GM21367 (cell line): Measurements from ENCODE around the gene ANKRD12.

Source experiments
- ATAC-seq: cut with Tn5 transposase; IDR thresholded peaks from one replicate; pipeline ENCODE4 v1.9.1; 2021; ENCODE audit not compliant: unreplicated experiment

ANKRD12 gene

DNA sequence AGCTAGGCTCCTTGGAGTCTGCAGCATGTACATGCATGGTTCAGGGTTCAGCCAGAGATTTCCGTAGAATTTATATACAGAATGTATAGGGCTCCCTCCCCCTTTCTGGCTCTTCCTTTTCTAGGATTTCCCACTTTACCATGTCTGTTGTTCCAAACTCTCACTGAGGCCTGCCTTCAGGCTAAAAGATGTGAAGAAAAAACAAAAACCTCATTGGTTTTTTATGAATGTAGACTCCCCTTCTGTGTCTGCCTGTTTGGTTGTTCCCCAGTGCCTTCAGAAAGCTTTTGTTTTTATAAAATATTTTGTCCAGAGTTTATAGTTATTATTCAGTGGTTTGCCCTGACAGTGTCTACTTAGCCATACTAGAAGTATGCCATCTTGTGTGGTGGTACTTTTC, 30.5 kb upstream of the ANKRD12 start:
- ATAC-seq: no peak

DNA sequence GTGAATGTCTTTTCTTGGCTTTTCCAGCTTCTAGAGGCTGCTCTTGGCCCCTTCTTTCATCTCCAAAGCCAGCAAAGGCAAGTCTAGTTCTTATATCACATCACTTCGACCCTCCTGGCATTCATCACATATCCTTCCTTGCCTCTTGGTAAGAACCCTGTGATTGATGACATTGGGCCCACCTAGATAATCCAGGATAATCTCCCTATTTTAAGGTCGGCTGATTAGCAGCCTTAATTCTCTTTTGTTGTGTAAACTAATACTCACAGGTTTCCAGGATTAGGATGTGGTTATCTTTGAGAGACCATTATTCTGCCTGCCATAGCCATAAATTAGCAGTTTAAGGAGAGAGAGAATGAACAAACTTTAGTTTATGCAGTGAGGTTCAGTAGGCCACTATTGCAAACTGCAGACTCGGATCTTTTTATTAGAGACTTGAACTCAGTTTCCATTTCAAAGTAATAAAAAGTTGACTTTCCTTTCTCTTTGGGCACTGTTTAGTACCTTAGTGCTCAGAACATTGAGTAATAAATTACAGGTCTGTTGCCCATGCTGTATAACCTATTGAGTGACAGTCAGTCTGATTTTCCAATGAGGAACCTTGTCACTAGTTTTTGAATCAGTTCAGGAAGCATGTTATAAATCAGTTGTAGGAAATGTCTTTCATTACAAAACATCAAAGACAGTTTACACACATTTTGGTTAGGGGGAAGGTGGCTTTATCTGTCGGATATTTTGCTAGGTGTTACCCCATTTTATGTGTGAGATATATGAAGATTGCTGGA, 29.6 kb upstream of the ANKRD12 start:
- ATAC-seq: no peak

DNA sequence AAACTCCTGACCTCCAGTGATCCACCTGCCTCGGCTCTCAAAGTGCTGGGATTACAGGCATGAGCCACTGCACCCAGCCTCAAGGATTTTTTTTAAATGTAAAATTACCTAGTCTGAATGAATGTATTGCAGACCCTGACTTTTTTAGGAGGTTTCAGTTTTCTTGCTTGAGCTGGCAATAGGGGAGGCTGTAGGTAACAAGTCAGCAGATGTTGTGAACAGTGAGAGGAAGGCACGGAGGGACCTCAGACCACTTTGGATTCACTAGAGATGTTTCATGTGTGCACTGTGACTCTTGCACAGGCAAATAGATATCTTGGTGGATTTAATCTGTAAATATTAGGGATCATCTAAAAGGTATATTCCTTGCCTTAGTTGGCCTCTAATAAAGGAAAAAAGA, 27.7 kb upstream of the ANKRD12 start:
- ATAC-seq: no peak

DNA sequence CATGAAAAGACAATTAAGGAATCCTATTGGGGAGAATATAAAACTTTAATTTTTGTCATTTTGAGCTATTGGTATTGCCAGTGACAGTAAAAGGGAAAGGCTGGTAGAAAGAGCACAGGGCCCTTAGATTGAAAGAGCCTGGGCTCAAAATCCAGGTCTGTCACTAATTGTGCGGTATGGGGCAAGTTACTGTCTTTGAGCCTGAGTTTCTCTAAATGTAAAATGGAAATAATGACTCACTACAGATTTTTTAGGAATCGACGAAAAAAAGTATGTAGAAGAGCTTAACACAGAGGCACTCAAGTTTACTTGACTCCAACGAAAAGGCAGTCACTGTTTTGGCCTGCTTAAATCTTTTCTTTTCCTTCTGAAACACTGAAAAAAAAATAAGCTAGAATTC, 27.1 kb upstream of the ANKRD12 start:
- no peak for ATAC-seq

DNA sequence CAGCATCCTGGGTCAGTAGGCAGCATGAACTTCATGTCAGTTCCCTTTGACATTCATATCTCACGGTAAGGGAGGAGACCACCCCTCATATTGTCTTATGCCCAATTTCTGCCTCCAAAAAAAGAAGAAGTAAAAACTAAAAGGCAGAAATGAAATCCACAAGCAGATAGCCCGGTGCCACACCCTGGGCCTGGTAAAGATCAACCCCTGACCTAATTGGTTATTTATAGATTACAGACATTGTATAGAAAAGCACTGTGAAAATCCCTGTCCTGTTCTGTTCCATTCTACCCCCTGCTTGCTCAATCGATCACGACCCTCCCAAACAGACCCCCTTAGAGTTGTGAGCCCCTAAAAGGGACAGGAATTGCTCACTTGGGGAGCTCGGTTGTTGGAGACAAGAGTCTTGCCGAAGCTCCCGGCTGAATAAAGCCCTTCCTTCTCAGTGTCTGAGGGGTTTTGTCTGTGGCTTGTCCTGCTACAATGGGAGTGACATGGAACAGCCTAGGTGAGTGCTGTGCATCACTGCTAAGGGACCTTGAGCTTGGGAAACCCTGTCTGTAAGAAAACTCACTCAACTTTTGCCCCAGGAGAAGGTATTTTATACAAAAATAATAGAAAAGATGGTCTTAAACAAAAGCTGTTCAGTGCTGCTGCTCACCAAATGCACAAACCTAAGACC, 23.0 kb upstream of the ANKRD12 start:
- no peak for ATAC-seq

DNA sequence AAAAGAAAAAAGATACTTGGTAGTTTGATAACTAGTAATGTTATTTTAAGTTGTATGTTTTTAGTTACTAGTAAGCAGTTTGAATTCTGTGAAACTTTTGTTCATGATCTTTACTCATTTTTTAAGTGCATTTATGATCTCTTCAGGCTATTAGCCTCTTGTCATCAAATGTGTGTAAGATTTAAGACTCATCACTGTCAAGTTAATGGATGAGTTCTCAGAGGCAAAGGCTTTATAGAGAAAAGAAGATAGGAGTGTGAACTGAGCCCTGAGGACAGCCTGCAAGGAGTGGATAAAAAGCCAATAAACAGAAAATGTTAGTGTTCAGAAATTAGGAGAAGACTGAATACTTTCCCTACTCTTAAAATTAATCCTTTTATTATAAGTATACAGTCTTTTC, 20.6 kb upstream of the ANKRD12 start:
- ATAC-seq: no peak

DNA sequence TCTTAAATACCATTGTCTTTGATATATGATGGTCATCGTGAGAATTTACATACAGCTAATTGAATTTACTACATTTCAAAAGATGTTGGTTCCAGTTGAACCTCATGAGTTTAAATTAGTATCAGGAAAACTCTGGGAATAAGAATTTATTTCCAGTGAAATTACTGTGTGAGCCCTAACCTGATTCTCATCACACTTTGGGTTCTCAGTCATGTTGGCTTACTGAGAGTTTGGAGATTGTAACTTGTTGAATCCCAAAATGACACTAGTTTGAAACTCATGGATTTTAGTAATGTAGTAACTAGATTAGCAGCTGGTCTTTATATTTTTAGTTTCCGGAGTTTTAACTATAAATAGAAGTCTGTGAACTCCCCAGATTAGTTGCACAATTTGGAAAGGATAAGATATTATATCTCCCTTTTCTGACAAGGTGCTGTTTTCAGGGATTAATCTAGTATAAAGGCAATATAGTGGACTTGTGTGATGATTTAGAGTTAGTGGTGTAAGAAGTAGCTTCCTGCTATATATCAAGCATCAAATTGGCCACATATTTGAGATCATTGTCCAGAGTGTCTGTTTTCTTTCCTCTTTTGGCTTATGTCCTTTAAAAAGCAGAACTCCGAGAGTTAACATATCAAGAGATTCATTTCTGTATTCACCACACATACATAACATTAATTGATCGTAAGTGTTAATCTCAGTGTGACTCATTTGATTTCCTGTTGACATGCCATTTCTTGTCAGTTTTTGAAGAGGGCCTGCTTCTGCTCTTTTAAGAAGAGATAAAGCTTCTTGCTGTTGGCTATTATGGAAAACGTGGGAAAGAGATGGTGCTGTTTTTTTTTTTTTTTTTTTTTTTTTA, 18.4 kb upstream of the ANKRD12 start:
- ATAC-seq: no peak

DNA sequence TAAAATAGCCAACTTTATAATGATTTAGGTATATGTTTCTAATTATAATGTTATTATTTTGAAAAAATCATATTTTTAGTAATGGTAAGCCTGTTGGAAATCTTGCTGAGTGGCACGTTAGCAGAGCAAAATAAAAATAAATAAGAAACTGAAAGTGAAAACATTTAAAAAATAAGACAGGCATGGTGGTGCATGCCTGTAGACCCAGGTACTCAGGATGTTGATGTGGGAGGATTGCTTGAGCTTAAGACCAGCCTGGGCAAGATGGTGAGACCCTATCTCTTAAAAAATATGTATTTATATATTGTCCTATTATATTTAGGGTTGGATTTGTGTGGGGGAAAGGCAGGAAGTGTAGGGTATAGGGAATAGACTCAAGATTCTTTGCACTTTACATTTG, 15.8 kb upstream of the ANKRD12 start:
- ATAC-seq: no peak

DNA sequence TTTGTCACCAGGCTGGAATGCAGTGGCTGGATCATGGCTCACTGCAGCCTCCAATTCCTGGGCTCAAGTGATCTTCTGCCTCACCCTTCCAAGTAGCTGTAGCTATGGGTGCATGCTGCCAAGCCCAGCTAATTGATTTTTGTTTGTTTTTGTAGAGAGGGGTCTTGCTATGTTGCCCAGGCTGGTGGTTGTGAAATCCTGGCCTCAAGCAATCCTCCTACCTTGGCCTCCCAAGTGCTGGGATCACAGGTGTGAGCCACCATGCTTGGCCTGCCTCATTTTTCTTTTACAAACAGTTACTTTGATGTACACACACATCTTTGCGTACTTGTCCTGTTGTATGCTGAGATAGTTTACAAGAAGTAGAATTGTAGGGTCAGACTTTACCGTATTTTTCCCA, 13.1 kb upstream of the ANKRD12 start:
- ATAC-seq: no peak

DNA sequence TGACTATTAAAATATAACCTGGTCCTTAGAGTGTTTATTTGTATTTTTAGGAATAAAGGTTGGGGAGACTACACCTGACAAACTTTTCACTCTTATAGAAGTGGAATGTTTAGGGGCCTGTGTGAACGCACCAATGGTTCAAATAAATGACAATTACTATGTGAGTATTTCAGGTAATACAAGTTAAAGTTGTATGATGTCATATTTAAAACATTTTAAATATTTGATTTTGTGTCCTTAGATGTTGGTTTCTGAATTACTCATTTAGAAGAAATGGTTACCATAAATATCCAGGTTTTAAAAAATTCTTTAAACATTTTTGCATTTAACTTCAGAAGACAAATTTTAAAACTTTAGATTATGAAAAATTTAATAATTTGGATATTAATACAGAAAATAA, 11.8 kb upstream of the ANKRD12 start:
- ATAC-seq: no peak

DNA sequence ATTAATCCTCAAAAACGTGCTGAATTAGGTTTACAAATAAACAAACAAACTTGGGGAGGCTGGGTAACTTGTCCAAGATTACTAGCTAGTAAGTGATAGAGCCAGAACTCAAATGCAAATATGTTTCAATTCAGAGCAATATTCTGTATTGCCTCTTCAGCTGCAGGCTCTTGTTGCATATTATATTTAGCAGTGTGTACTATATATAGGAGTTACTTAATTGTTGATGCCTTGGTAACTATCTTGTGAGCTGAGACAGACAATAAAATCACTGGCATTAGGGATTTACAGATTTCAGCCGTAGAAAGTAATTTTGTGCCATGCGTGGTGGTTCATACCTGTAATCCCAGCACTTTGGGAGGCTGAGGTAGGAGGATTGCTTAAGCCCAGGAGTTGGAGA, 10.2 kb upstream of the ANKRD12 start:
- no peak for ATAC-seq

DNA sequence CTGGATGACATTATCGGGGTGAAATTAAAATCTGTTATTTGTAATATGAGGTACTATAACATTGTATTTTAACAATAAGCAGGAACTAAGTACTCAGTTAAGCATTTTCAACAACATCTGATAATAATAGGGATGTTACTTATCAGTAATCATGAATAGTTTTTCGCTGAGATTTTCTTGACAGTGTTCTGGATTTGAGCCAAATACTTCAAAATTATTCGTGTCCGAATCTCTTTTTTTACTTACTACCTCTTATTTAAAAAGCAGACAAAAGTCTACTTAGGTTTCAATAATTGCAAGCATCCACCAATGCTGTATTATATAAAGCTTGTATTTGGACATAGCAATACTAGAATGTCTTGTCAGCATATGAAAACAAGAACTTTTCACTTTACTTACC, 6.4 kb upstream of the ANKRD12 start:
- ATAC-seq: no peak

DNA sequence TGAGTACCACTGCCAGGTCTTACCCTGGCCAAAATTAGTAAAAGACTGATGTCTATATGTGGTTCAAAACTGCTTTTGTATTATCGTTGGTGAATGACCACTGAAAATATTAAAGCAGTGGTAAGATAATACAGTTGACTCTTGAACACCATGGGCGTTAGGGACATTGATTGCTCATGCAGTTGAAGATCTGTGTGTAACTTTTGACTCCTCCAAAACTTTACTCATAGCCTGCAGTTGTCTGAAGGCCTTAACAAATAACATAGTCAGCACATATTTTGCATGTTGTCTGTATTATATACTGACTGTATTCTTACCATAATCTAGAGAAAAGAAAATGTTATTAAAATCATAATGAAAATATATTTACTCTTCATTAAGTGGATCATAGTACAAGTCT, 5.8 kb upstream of the ANKRD12 start:
- no peak for ATAC-seq

DNA sequence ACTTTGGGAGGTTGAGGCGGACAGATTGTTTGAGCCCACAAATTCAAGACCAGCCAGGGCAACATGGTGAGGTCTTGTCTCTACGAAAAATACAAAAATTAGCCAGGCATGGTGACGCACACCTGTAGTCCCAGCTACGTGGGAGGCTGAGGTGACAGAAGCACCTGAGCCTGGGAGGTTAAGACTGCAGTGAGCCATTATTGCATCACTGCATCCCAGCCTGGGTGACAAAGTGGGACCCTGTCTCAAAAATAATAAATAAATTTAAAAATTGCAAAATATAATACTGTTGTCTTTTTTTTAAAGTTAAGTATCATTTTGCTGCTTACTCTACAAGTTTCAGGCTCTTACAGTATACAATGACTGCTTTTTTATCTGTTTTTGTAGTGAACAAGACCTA, 4.0 kb upstream of the ANKRD12 start:
- ATAC-seq: no peak

DNA sequence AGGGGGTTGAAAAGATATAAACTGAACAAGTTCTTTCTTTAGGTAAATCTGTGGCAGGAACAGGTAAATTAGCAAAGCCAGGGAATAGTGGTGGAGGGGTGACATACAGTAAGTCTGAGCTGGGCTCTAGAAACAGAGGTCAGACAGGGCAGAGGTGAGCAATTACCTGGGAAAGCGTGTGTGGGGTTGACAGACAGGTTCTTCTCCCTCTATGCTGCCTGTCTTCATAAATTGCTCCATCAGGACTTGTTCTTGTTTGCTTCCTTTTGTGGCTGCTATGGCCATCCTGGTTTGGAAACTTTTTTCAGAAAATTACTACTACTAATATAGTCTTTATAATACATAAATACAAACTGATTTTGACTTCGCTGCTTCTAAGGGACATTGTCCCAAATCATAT, 3.4 kb upstream of the ANKRD12 start:
- no peak for ATAC-seq

DNA sequence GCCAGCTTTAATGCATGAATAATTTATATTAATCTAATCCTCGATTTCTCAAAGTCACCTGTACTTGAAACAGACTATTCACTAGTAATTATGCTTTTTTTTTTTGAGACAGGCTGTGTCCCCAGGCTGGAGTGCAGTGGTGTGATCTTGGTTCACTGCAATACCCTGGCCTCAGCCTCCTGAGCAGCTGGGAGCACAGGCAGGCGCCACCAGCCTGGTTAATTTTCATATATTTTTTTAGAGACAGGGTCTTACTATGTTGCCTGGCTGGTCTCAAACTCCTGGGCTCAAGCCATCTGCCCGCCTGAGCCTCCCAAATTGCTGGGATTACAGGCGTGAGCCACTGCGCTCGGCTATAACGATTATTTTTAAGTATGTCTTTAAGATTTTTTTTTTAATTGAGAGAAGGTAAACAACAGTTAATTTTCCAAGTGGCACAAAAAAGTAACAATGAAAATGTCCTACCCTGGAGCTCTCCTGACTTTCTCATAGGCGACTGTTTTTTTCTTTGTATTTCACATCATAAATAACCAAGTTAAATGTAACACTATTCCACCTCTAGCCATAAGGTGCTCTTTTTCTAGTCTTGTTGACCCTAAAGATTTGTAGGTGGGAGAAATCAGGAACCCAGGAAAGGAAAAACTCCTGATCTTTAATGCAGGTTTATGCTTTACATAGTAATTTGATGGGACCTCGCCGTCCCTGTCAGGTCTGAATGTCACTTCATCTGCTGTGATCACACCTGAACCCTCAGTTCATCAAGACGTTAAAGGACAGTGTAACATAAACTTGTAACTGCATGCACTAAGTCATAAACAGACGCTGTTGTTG, 1.3 kb upstream of the ANKRD12 start:
- no peak for ATAC-seq

DNA sequence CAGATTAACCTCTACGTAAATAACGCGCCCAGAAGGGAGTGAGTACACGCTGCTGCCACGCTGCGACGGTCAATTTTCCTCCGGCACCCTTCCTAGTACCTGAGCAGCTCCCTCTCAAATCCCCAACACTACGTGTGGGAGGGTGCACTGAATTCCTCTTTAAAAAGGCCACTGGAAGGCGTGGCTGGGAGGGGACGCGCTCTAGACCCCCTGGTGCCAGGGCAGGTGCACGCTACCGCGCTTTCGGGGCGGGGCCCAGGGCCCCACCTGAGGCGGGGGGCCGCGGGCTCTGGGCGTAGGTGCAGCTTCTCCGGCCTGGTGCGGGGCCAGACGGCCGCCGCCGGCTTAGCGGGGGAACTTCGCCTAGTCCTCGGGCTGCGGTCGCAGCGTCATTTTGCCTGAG, 668 bp upstream of the ANKRD12 start:
- peak; percentile 6 for ATAC-seq

DNA sequence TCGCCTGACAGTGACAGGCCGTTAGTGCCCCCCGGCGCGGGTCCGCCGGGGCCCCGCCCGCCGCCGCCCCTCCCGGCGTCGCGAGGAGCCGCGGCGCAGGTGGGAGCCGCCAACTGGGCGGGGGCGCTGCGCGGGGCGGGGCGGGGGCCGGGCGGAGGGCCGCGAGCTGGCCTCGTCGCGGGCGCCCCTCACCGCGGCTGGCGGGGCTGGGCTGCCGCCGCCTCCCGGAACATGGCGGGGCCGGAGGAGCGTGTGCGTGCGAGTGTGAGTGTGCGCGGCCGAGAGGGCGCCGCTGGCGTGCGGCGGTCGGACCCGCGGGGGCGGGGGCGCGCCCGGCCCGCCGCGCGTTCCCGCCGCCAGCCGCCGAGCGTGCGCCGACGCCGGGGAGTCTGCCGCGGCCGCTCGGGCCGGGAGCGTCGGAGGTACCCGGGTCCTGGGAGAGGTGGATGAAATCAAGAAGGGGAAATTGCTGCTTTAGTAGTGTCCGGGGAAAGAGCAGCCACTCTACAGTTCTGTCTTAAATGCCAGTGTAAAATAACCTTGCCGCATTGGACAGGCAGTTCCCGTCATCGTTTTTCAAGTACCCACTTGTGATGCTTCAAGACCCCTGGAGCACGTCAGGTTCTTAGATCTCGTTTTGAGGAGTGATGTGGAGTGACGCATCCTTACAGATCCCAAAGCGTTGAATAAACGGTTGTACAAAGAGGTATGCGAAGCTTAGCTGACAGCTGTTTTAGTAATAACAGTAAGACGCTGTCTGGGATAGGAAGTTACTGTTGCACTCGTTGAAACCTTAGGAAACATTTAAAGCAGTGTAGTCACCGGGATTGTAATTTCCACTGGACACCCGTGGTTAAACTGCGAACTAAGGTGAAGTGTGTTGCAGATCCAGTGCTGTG, 836 bp downstream of the ANKRD12 start:
- peak; percentile 33 for ATAC-seq

DNA sequence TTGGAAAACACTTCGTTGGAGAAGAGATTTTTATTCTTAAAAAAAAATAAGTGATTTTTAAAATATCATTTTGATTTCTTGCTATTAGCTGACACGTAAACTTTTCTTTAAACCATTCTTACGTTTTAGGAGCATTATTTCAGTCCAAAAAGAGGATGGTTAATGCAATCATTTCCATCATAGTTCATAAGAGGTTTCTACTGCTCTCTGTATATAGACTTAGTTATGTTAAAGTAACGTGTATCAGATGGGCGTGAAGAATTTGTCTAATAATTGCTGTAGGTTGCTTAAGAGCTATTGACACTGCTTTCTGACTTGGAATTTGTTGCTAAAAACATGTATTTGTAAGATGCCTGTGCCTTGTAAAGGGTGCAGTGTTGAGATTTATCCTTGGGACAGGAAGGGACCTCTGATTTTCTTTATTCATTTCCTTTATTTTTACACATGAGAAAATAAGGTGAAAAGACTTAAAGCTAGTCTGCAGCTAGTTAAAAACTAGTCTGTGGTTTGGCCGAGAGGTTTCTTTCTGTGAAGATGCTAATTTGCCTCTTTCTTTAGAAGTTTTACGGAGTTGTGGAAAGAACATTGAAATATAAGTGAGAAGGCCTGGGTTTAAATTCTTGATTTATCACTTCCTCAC, 2.9 kb downstream of the ANKRD12 start:
- no peak for ATAC-seq

DNA sequence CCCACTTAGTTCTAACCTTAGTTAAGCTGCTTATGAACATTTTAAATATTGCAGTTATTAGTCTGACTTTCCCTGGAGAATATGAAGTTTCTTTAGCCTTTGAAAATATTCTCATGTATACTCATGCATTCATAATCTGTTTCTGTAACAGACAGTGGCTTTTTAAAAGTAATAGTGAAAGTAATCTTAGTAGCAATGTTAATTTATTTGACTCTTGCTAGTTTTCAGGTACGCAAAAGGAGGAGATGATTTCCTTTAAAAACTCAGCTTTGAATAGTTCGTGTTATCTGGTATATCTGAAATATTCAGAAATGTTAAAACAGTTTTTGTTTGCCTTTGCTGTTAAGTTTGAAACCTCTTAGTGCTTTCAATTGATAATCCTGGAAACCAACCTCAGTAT, 3.8 kb downstream of the ANKRD12 start:
- no peak for ATAC-seq
